Heart left ventricle (tissue), 16 donors: ENCODE data around the gene MRS2. TPM values are rescaled to one million over a fixed set of nuclear protein-coding genes. Genes with fewer than 3 reads are reported as not detected.

ENCODE experiments used
- ATAC-seq, 4 donors: fragments of 200-7000 bp; cut with Tn5 transposase; one replicate each; pipeline ENCODE4 v1.9.1; 2020 to 2022; ENCODE audit warnings: moderate library complexity in 4 of 4, mild to moderate bottlenecking in 3 of 4, moderate number of reproducible peaks in 1 of 4
- DNase-seq, 5 donors: peaks; one replicate each; pipeline ENCODE4 v3.0.0-alpha.2; 2020
- H3K27ac ChIP-seq, 12 donors: fragments of 200-600 bp; sonication (generic) in 4 of 12; one replicate each; pipeline versions ENCODE4 v1.5.0 to v1.8.0; 2016 to 2022; ENCODE audit warnings: mild to moderate bottlenecking in 2 of 12
- H3K27me3 ChIP-seq, 9 donors: fragments of 200-600 bp; sonication (generic) in 2 of 9; one replicate each; pipeline versions ENCODE4 v1.5.1 to v1.8.0; 2016 to 2022; ENCODE audit warnings: mild to moderate bottlenecking in 3 of 9
- H3K36me3 ChIP-seq, 9 donors: fragments of 200-600 bp; sonication (generic) in 2 of 9; one replicate each; pipeline versions ENCODE4 v1.5.0 to v1.8.0; 2018 to 2022; ENCODE audit warnings: mild to moderate bottlenecking in 2 of 9
- H3K4me1 ChIP-seq, 12 donors: fragments of 200-600 bp; sonication (generic) in 4 of 12; one replicate each; pipeline versions ENCODE4 v1.5.0 to v1.8.0; 2016 to 2022; ENCODE audit warnings: mild to moderate bottlenecking in 3 of 12
- H3K4me3 ChIP-seq, 12 donors: fragments of 200-600 bp; sonication (generic) in 4 of 12; one replicate each; pipeline versions ENCODE4 v1.5.0 to v1.8.0; 2017 to 2022; ENCODE audit warnings: mild to moderate bottlenecking in 9 of 12, moderate library complexity in 4 of 12
- H3K9me3 ChIP-seq, 12 donors: fragments of 200-600 bp; sonication (generic) in 4 of 12; one replicate each; pipeline versions ENCODE4 v1.5.0 to v1.8.0; 2016 to 2022; ENCODE audit warnings: mild to moderate bottlenecking in 1 of 12
- POLR2A ChIP-seq, 2 donors: fragments of 450-650 bp; IDR thresholded peaks; one replicate each; pipeline ENCODE4 v1.6.1; 2017; ENCODE audit warnings: antibody characterized with exemption in 2 of 2, mild to moderate bottlenecking in 2 of 2, moderate library complexity in 2 of 2
- WGBS, 4 donors: extraction: QIAGEN DNeasy Blood & Tissue Kit in 2 of 4; methylation state at CpG; one replicate each; pipeline versions ENCODE4 v1.1.5 to v1.1.7; 2013 to 2018; 5-methylcytosine and 5-hydroxymethylcytosine counted together
- intact Hi-C, 10 donors: fragments of 100-400 bp; cut with DNase I; formaldehyde crosslinking; loops; one replicate each; pipeline versions ENCODE4 v1.11.1 to v1.14.2; 2022
- long read RNA-seq, 3 donors: library from polyadenylated mRNA; unstranded; transcript quantifications; one replicate each; pipeline ENCODE4 v2.0.0, GENCODE V29; 2020 to 2021
- polyA plus RNA-seq, 2 donors: library from polyadenylated mRNA; stranded (reverse); fragments of 200-250 nt; gene quantifications; one replicate each; pipeline ENCODE4 v1.2.3, GENCODE V29; 2013
- total RNA-seq, 9 donors: library from RNA; depleted of rRNA in 2 of 9; stranded (reverse); fragments of >200 nt in 2 of 9; fragmentation: NEBNext Ultra II Directional in 3 of 9; extraction: Animal tissue kit (Norgen Biotek cat#: 25700) in 3 of 9; gene quantifications; one replicate each; pipeline versions ENCODE4 v1.1.0 to v1.2.4, GENCODE V29; 2016 to 2023
- TF ChIP-seq, protein P1 (sequence below), 12 donors: fragments of 200-600 bp; sonication (generic) in 4 of 12; IDR thresholded peaks; one replicate each; pipeline versions ENCODE4 v1.5.0 to v1.8.0; 2018 to 2022; ENCODE audit warnings: antibody characterized with exemption in 12 of 12, mild to moderate bottlenecking in 5 of 12
- donor health status: ischemic (EF 13 %, LVEDD 7.1; RV severe dilation, severe dysfunction).
- donor health status: healthy with polysubstance abuse.
- donor health status: DM: no; HTN: yes; CAD: no.
- donor health status: DM: no; HTN: no; CAD: no.
- donor health status: ischemic (EF 25% LVEDD 6.9; RV normal size, moderate dysfunction).
- donor health status: ischemic (EF 25% LVEDD 5.7; RV mildly dilated, moderate dysfunction).
- donor health status: healthy.
- donor health status: DM: yes; HTN: yes; CAD: no.
- donor health status: ischemic (EF 35%, LVEDD 5.7; RV mildly dilated, moderate dysfunction).
- donor health status: nonischemic (EF 11% LVEDD 7.7; RV severe dilation, severe dysfunction).
- donor health status: DM: yes; HTN: yes; CAD: no.
- donor health status: PGD.
- donor health status: ischemic (EF 29% LVEDD 5.4; RV normal size, mild dysfunction).
- donor health status: nonischemic (EF 23%, LVEDD 6.1; RV moderate dilation, normal function).

MRS2 gene, protein sequence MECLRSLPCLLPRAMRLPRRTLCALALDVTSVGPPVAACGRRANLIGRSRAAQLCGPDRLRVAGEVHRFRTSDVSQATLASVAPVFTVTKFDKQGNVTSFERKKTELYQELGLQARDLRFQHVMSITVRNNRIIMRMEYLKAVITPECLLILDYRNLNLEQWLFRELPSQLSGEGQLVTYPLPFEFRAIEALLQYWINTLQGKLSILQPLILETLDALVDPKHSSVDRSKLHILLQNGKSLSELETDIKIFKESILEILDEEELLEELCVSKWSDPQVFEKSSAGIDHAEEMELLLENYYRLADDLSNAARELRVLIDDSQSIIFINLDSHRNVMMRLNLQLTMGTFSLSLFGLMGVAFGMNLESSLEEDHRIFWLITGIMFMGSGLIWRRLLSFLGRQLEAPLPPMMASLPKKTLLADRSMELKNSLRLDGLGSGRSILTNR
- 10 to 100 TPM; 31.5 to 61.3 (median 45.4) TPM for total RNA-seq
- 10 to 100 TPM; 24.4 to 36.2 TPM for polyA plus RNA-seq
- long read RNA-seq, donor 1, transcript MRS2-202 (10 exons, 1,740 nt) = minor isoform, 21 of 60 reads
- long read RNA-seq, donor 1, transcript MRS2-203 (11 exons, 3,313 nt) = major isoform, 30 of 60 reads
- long read RNA-seq, donor 1, partial matches to known transcripts = 1 of 60 reads
- long read RNA-seq, donor 1, other reads (novel, unspliced or antisense) = 8 of 60 reads
- long read RNA-seq, donor 2, transcript MRS2-202 (10 exons, 1,740 nt) = minor isoform, 27 of 166 reads
- long read RNA-seq, donor 2, transcript MRS2-203 (11 exons, 3,313 nt) = major isoform, 106 of 166 reads
- long read RNA-seq, donor 2, partial matches to known transcripts = 6 of 166 reads
- long read RNA-seq, donor 2, other reads (novel, unspliced or antisense) = 24 of 166 reads
- long read RNA-seq, donor 3, transcript MRS2-202 (10 exons, 1,740 nt) = minor isoform, 12 of 48 reads
- long read RNA-seq, donor 3, transcript MRS2-203 (11 exons, 3,313 nt) = major isoform, 29 of 48 reads
- long read RNA-seq, donor 3, partial matches to known transcripts = 1 of 48 reads
- long read RNA-seq, donor 3, other reads (novel, unspliced or antisense) = 5 of 48 reads

DNA sequence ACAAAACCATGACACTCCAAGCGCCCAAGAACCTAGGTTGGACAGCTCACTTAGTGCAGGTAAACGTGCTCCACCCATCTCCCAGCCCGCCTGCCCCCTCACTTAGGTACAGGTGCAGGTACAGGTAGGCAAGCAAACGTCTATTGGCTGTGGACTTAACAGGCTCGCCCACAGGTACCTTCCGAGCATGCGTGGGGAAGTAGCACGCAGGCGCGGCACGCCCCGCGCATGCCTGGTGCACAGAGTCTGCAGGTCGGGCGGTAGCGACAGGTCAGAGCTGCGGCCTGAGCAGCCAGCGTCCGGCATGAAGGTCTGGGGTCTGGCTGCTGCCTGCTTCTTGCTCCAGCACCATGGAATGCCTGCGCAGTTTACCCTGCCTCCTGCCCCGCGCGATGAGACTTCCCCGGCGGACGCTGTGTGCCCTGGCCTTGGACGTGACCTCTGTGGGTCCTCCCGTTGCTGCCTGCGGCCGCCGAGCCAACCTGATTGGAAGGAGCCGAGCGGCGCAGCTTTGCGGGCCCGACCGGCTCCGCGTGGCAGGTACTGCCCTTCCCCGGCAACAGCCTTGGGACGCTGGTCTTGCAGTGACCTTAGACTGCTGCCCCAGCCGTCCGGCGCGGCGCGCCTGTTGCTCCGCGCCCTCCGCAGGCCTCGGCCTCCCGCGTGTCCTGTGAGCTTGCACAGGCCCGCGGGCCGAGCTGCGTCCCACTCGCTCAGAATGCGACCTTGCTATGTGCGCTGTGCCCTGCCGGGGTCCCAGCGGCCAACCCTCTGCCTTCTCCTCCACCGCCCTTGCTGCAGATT lies at the start of gene MRS2:
Gene MRS2, plus strand, starts transcription at position 240 of the 804 bp plus-strand sequence. Its CDS starts 111 bp downstream, at position 351.
- Histone ChIP-seq H3K27me3 (peaks cover 0 to 20% (median 8%) of the 10 kb centered on the region in 9 donors), H3K4me1 (peaks cover 0 to 27% (median 15%) of the 10 kb centered on the region in 12 donors), H3K27ac (peak within 1 kb of the TSS; percentile 70 to 94 (median 88)), H3K9me3 (no peaks in the 10 kb centered on the region), H3K4me3 (peak within 1 kb of the TSS; percentile 66 to 100 (median 84)), H3K36me3 (peaks cover 0 to 34% (median 30%) of the 10 kb centered on the region in 9 donors)
- intact Hi-C loops = no loop called here
- peak; percentile 82 to 92 (median 90) for DNase-seq
- peak; percentile 97 to 99 (median 99) for ATAC-seq
- 0 to 1% (median 1%) methylated on average over 10 to 63 of the region's 63 CpGs for WGBS, 4 donors
- TF ChIP-seq POLR2A (IDR thresholded peaks at IDR 0.05) = peak; percentile 78 to 84
- TF ChIP-seq, protein P1, sequence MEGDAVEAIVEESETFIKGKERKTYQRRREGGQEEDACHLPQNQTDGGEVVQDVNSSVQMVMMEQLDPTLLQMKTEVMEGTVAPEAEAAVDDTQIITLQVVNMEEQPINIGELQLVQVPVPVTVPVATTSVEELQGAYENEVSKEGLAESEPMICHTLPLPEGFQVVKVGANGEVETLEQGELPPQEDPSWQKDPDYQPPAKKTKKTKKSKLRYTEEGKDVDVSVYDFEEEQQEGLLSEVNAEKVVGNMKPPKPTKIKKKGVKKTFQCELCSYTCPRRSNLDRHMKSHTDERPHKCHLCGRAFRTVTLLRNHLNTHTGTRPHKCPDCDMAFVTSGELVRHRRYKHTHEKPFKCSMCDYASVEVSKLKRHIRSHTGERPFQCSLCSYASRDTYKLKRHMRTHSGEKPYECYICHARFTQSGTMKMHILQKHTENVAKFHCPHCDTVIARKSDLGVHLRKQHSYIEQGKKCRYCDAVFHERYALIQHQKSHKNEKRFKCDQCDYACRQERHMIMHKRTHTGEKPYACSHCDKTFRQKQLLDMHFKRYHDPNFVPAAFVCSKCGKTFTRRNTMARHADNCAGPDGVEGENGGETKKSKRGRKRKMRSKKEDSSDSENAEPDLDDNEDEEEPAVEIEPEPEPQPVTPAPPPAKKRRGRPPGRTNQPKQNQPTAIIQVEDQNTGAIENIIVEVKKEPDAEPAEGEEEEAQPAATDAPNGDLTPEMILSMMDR (IDR thresholded peaks at IDR 0.05) = no peak

DNA sequence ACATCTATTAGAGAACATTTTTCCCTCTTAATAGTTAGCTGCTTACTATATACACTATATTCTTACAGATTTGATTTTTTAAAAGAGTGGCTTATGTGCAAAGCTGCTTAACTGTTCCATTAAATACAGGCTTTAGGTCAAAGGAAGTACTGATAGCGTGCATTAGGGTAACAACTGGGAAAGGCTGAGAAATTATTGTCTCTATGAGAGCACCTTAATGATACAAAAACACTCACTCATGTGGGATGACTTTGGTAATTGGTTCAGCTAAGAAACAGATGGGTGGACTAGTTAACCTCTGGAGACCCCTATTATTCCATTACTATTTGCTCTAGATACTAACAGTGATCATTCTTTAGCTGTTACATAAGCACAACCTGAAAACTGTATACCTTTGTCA lies 48.9 kb upstream of the MRS2 start:
- Histone ChIP-seq H3K27me3 (peaks cover 0 to 20% (median 5%) of the 10 kb centered on the region in 9 donors), H3K27ac (no peak overlapping the region), H3K36me3 (no peaks in the 10 kb centered on the region), H3K4me3 (no peak overlapping the region), H3K4me1 (peaks cover 0 to 11% (median 2%) of the 10 kb centered on the region in 12 donors), H3K9me3 (no peaks in the 10 kb centered on the region)
- intact Hi-C loops = no loop called here
- TF ChIP-seq POLR2A (IDR thresholded peaks at IDR 0.05) = no peak
- TF ChIP-seq, protein P1 (IDR thresholded peaks at IDR 0.05) = no peak
- DNase-seq (no peak), ATAC-seq (no peak)
- WGBS, 4 donors = 76 to 100% (median 88%) methylated on average over 1 of the region's 1 CpG

DNA sequence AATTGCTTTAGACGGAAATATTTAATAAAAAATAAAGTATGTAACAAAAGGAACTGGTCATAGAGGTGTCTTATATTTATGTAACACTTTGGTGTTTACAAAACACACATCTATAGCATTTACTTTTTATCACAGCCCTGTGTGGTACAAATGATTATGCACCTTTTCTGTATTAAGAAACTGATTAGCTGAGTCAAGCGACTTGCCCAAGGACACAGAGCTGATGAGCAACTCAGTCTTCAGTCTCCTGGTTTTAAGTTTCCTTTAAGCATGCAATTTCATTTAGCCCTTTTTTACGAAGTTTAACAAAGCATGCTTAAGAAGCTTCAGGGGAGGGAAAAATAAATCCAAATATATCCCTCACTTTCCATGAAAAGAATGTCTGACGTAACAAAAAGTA lies 47.3 kb upstream of the MRS2 start:
- no peak overlapping the region for H3K27ac ChIP-seq
- H3K36me3 ChIP-seq = no peaks in the 10 kb centered on the region
- H3K27me3 ChIP-seq = peaks cover 0 to 21% (median 7%) of the 10 kb centered on the region in 9 donors
- DNase-seq = no peak
- no peak for ATAC-seq
- H3K4me3 ChIP-seq = no peak overlapping the region
- 76 to 83% (median 81%) methylated on average over 4 of the region's 4 CpGs for WGBS, 4 donors
- H3K4me1 ChIP-seq = peaks cover 0 to 20% (median 9%) of the 10 kb centered on the region in 12 donors
- TF ChIP-seq, protein P1 (IDR thresholded peaks at IDR 0.05) = no peak
- no peak for TF ChIP-seq POLR2A (IDR thresholded peaks at IDR 0.05)
- no peaks in the 10 kb centered on the region for H3K9me3 ChIP-seq
- intact Hi-C loops = no loop called here
